ENCODE results near the gene SRP68.
A peak's percentile ranks its signal among the peaks of the same experiment; 100 is the strongest.

The SRP68 gene

GRCh38 chr17:76014100-76014924, 58.0 kb downstream of the SRP68 start:
- DNase-seq, result peak; percentile 73

GRCh38 chr17:76013377-76013932, 58.9 kb downstream of the SRP68 start:
- no peak for DNase-seq

GRCh38 chr17:76011951-76012350, 60.4 kb downstream of the SRP68 start:
- no peak for DNase-seq

GRCh38 chr17:76009969-76010661, 62.2 kb downstream of the SRP68 start:
- no peak for DNase-seq

- no peak for DNase-seq
These were observed 62.9 kb downstream of the SRP68 start for GRCh38 chr17:76009447-76009846.

- no peak for DNase-seq
These were observed 63.5 kb downstream of the SRP68 start for GRCh38 chr17:76008630-76009425.

- DNase-seq, result no peak
These were observed 64.1 kb downstream of the SRP68 start for GRCh38 chr17:76008208-76008607.

GRCh38 chr17:76007850-76008165, 64.5 kb downstream of the SRP68 start:
- DNase-seq, result no peak

- no peak for DNase-seq
These were observed 65.0 kb downstream of the SRP68 start for GRCh38 chr17:76007131-76007849.

- DNase-seq, result peak; percentile 80
These were observed 66.8 kb downstream of the SRP68 start for GRCh38 chr17:76005263-76006149.

- DNase-seq, result no peak
These were observed 67.5 kb downstream of the SRP68 start for GRCh38 chr17:76004750-76005262.

- no peak for DNase-seq
These were observed 68.4 kb downstream of the SRP68 start for GRCh38 chr17:76003915-76004314.

GRCh38 chr17:76002100-76002499, 70.2 kb downstream of the SRP68 start:
- no peak for DNase-seq

- no peak for DNase-seq
These were observed 71.4 kb downstream of the SRP68 start, which contains the start of gene CDK3 for GRCh38 chr17:76000755-76001521. Gene CDK3 (plus strand): TSS chr17:76000855. CDS start chr17:76001426, 571 bp downstream.

- DNase-seq, result peak; percentile 66
These were observed 72.1 kb downstream of the SRP68 start for GRCh38 chr17:76000016-76000754.

GRCh38 chr17:75998327-75998795, 74.0 kb downstream of the SRP68 start:
- DNase-seq, result no peak

GRCh38 chr17:75996665-75997590, 75.4 kb downstream of the SRP68 start:
- no peak for DNase-seq

GRCh38 chr17:75995385-75995925, 76.9 kb downstream of the SRP68 start:
- DNase-seq, result no peak

All from activated CD4-positive, alpha-beta T cell treated with anti-CD3 and anti-CD28 coated beads, Interleukin-2, amount 50 U/mL, for 1 hour (primary cell).